ENCODE data around the gene S100A2. TPM values are rescaled to one million over a fixed set of nuclear protein-coding genes. Genes with fewer than 3 reads are reported as not detected.
A peak's percentile ranks its signal among the peaks of the same experiment; 100 is the strongest.

The S100A2 gene
- 1 to 10 TPM in 1 of 3 donors, under 1 TPM in 1, not detected in 1; 0.33 to 5.4 TPM for total RNA-seq

GRCh38 chr1:153565529-153566374 is at the start of gene S100A2:
Gene S100A2, minus strand, starts transcription at chr1:153565844. Its CDS starts 1,967 bp downstream, at chr1:153563877.
- Histone ChIP-seq H3K27ac (peak within 1 kb of the TSS; percentile 99), H3K36me3 (no peaks in the 10 kb centered on the region), H3K9me3 (no peaks in the 10 kb centered on the region), H3K27me3 (no peaks in the 10 kb centered on the region), H3K4me1 (peaks cover 11 to 25% of the 10 kb centered on the region in 2 donors), H3K4me3 (peak within 1 kb of the TSS in 1 of 3 donors; percentile 13)
- DNase-seq (ENCODE audit: low spot score in 2 of 2) = peak in 1 of 2 donors; percentile 49
- intact Hi-C loops (cut with DNase I; ENCODE audit: low total_unique reads) = loop anchor here (2.0 kb wide), 1 partner anchor 35 kb away; no protein-coding TSS in a partner anchor
- no peak for TF ChIP-seq POLR2A (IDR thresholded peaks at IDR 0.05)
- TF ChIP-seq CTCF (IDR thresholded peaks at IDR 0.05) = no peak
- TF ChIP-seq POLR2AphosphoS5 (IDR thresholded peaks at IDR 0.05) = peak in 2 of 3 donors; percentile 22 to 52

DNA sequence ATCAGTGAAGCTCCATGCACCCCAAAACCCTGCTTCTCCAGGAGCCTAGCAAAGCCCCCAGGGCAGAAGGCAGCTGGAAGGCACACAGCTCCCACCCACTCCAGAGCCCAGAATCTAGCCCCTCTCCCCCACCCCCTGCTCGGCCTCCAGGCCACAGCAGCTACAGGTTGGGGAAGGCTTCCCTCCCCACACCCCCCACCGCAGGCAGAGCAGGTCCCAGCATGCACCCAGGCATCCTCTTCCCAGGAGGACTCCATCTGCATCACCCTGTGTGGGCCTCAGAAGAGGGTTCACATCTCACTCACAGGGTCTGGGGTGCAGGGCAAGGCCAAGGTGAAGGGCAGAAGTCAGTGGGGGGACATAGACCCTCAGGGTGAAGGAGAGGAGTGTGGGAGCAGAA is 49.8 kb upstream of the S100A2 start:
- TF ChIP-seq POLR2A (IDR thresholded peaks at IDR 0.05) (no peak), POLR2AphosphoS5 (IDR thresholded peaks at IDR 0.05) (no peak), CTCF (IDR thresholded peaks at IDR 0.05) (no peak)
- intact Hi-C loops (cut with DNase I; ENCODE audit: low total_unique reads) = no loop called here
- DNase-seq (ENCODE audit: low spot score in 2 of 2) = no peak
- Histone ChIP-seq H3K36me3 (no peaks in the 10 kb centered on the region), H3K9me3 (no peaks in the 10 kb centered on the region), H3K27ac (peak overlapping the region; percentile 82 to 84), H3K4me1 (peaks cover 9 to 28% of the 10 kb centered on the region in 2 donors), H3K27me3 (no peaks in the 10 kb centered on the region), H3K4me3 (peak overlapping the region in 2 of 3 donors; percentile 19 to 57)

GRCh38 chr1:153614906-153615305 is 49.3 kb upstream of the S100A2 start:
- no peaks in the 10 kb centered on the region for H3K9me3 ChIP-seq
- no peak for DNase-seq (ENCODE audit: low spot score in 2 of 2)
- intact Hi-C loops (cut with DNase I; ENCODE audit: low total_unique reads) = no loop called here
- H3K4me3 ChIP-seq = peak overlapping the region in 1 of 3 donors; percentile 57
- peak overlapping the region; percentile 84 to 98 for H3K27ac ChIP-seq
- no peaks in the 10 kb centered on the region for H3K36me3 ChIP-seq
- no peaks in the 10 kb centered on the region for H3K27me3 ChIP-seq
- no peak for TF ChIP-seq POLR2A (IDR thresholded peaks at IDR 0.05)
- no peak for TF ChIP-seq POLR2AphosphoS5 (IDR thresholded peaks at IDR 0.05)
- no peak for TF ChIP-seq CTCF (IDR thresholded peaks at IDR 0.05)
- H3K4me1 ChIP-seq = peaks cover 9 to 32% of the 10 kb centered on the region in 2 donors

DNA sequence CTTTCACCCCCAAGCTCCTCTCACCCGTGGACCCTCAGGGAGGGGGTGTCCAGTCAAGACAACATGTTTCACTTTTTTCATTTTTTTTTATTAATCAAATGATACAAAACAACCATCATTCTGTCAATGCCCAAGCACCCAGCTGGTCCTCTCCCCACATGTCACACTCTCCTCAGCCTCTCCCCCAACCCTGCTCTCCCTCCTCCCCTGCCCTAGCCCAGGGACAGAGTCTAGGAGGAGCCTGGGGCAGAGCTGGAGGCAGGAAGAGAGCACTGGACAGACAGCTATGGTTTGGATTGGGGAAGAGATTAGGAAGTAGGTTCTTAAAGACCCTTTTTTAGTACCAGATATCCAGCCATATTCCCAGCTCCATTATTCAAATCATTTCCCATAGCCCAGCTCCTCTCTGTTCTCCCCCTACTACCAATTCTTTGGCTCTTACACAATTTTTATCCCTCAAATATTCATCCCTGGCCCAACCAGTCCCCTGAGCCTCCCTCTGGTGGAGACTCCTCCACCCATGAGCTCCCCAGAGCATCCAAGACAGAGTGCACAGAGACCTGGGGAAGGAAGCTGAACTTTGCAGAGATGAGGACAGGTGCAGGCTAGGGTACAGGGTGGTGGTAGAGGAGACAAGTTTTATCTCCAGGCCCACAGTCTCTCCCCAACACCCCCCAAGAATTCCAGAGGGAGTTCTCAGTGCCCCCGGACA is 48.7 kb upstream of the S100A2 start:
- Histone ChIP-seq H3K36me3 (no peaks in the 10 kb centered on the region), H3K4me1 (peaks cover 14 to 37% of the 10 kb centered on the region in 2 donors), H3K27me3 (no peaks in the 10 kb centered on the region), H3K4me3 (no peak overlapping the region), H3K27ac (peak overlapping the region; percentile 59 to 98), H3K9me3 (no peaks in the 10 kb centered on the region)
- no peak for DNase-seq (ENCODE audit: low spot score in 2 of 2)
- intact Hi-C loops (cut with DNase I; ENCODE audit: low total_unique reads) = no loop called here
- TF ChIP-seq POLR2A (IDR thresholded peaks at IDR 0.05) (no peak), POLR2AphosphoS5 (IDR thresholded peaks at IDR 0.05) (no peak), CTCF (IDR thresholded peaks at IDR 0.05) (no peak)
